HEK293 (cell line): Measurements from ENCODE around the gene KRTAP5-8.
"Not testable (repeated sequence)": the region's sequence is repeated elsewhere in the genome, so short reads cannot be mapped to it uniquely, and the experiment has no call there.

Source experiments
- TRIM28 ChIP-seq: IDR thresholded peaks from 2 replicates; pipeline ENCODE4 v1.6.1; 2011; ENCODE audit warnings: low read length, control low read depth, borderline replicate concordance
- ZNF10 ChIP-seq: fragments of 450-650 bp; formaldehyde crosslinking; IDR thresholded peaks from 2 replicates; pipeline ENCODE4 v1.5.1; 2017; ENCODE audit warnings: missing biosample characterization, missing genetic modification characterization
- TF ChIP-seq, protein P1 (sequence below): fragments of 450-650 bp; formaldehyde crosslinking; IDR thresholded peaks from 2 replicates; pipeline ENCODE4 v1.5.1; 2017; ENCODE audit warnings: missing biosample characterization, missing genetic modification characterization
- TF ChIP-seq, protein P2 (sequence below): fragments of 450-650 bp; formaldehyde crosslinking; IDR thresholded peaks from 2 replicates; pipeline ENCODE4 v1.5.1; 2016; ENCODE audit warnings: missing biosample characterization, missing genetic modification characterization, low read depth

GRCh38 chr11:71588314-71588713, 50.5 kb downstream of the KRTAP5-8 start:
- TF ChIP-seq, protein P1, sequence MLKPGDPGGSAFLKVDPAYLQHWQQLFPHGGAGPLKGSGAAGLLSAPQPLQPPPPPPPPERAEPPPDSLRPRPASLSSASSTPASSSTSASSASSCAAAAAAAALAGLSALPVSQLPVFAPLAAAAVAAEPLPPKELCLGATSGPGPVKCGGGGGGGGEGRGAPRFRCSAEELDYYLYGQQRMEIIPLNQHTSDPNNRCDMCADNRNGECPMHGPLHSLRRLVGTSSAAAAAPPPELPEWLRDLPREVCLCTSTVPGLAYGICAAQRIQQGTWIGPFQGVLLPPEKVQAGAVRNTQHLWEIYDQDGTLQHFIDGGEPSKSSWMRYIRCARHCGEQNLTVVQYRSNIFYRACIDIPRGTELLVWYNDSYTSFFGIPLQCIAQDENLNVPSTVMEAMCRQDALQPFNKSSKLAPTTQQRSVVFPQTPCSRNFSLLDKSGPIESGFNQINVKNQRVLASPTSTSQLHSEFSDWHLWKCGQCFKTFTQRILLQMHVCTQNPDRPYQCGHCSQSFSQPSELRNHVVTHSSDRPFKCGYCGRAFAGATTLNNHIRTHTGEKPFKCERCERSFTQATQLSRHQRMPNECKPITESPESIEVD, result not testable (repeated sequence)
- not testable (repeated sequence) for TF ChIP-seq TRIM28, ZNF10
- TF ChIP-seq, protein P2, sequence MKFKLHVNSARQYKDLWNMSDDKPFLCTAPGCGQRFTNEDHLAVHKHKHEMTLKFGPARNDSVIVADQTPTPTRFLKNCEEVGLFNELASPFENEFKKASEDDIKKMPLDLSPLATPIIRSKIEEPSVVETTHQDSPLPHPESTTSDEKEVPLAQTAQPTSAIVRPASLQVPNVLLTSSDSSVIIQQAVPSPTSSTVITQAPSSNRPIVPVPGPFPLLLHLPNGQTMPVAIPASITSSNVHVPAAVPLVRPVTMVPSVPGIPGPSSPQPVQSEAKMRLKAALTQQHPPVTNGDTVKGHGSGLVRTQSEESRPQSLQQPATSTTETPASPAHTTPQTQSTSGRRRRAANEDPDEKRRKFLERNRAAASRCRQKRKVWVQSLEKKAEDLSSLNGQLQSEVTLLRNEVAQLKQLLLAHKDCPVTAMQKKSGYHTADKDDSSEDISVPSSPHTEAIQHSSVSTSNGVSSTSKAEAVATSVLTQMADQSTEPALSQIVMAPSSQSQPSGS (tag by site-specific recombination), result not testable (repeated sequence)
